ENCODE results near the gene PCYOX1L. TPM values are rescaled to one million over a fixed set of nuclear protein-coding genes. Genes with fewer than 3 reads are reported as not detected.
A peak's percentile ranks its signal among the peaks of the same experiment; 100 is the strongest.

Gene PCYOX1L
- total and polyA plus RNA-seq, 2 donors (not counting 1 experiment from before 2014, with no cell fraction given): 7.6 to 9.1 TPM

- DNase-seq (ENCODE audit: low read depth in 2 of 2): no peak
- Histone ChIP-seq H3K27ac (ENCODE audit: insufficient read depth, low read length) (peak overlapping the region; percentile 84), H3K4me2 (ENCODE audit: extremely low read depth, insufficient read depth, low read length) (peak overlapping the region; percentile 1), H3K4me1 (ENCODE audit: control insufficient read depth, extremely low read depth, insufficient read depth, low read length) (peaks cover 60% of the 10 kb centered on the region), H4K20me1 (ENCODE audit: control insufficient read depth, extremely low read depth, insufficient read depth, low read length) (no peaks in the 10 kb centered on the region), H3K9me3 (ENCODE audit: control insufficient read depth, insufficient read depth, low read depth, low read length) (no peaks in the 10 kb centered on the region), H3K27me3 (ENCODE audit: control insufficient read depth, insufficient read depth, low read length) (no peaks in the 10 kb centered on the region), H3K4me3 (replicated peaks in 1 of 4; ENCODE audit: control extremely low read depth in 1 of 4, insufficient read depth in 1 of 4, low read depth in 3 of 4, low read length in 4 of 4) (peak overlapping the region in 1 of 4 experiments; percentile 34), H3K9ac (ENCODE audit: insufficient read depth, low read length) (peak overlapping the region; percentile 43), H3K79me2 (ENCODE audit: control insufficient read depth, insufficient read depth, low read length) (peaks cover 94% of the 10 kb centered on the region), H3K36me3 (ENCODE audit: control insufficient read depth, insufficient read depth, low read length) (peaks cover 13% of the 10 kb centered on the region), H2AFZ (ENCODE audit: low read length) (no peak overlapping the region)
- TF ChIP-seq EZH2 (IDR thresholded peaks at IDR 0.05; ENCODE audit: low read length, missing control alignments): no peak
- TF ChIP-seq, protein P1, sequence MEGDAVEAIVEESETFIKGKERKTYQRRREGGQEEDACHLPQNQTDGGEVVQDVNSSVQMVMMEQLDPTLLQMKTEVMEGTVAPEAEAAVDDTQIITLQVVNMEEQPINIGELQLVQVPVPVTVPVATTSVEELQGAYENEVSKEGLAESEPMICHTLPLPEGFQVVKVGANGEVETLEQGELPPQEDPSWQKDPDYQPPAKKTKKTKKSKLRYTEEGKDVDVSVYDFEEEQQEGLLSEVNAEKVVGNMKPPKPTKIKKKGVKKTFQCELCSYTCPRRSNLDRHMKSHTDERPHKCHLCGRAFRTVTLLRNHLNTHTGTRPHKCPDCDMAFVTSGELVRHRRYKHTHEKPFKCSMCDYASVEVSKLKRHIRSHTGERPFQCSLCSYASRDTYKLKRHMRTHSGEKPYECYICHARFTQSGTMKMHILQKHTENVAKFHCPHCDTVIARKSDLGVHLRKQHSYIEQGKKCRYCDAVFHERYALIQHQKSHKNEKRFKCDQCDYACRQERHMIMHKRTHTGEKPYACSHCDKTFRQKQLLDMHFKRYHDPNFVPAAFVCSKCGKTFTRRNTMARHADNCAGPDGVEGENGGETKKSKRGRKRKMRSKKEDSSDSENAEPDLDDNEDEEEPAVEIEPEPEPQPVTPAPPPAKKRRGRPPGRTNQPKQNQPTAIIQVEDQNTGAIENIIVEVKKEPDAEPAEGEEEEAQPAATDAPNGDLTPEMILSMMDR (conservative IDR thresholded peaks at IDR 0.05 in 1 of 2, IDR thresholded peaks at IDR 0.05 in 1 of 2; ENCODE audit: low read depth in 1 of 2, low read length in 2 of 2): no peak
These were observed 55.8 kb downstream of the PCYOX1L start for GRCh38 chr5:149413477-149414210.

GRCh38 chr5:149414405-149415065 lies 56.7 kb downstream of the PCYOX1L start:
- DNase-seq (ENCODE audit: low read depth in 2 of 2): peak; percentile 62 to 66
- peak overlapping the region in 1 of 4 experiments; percentile 6 for H3K4me3 ChIP-seq (replicated peaks in 1 of 4; ENCODE audit: control extremely low read depth in 1 of 4, insufficient read depth in 1 of 4, low read depth in 3 of 4, low read length in 4 of 4)
- peak overlapping the region; percentile 34 for H3K9ac ChIP-seq (ENCODE audit: insufficient read depth, low read length)
- no peaks in the 10 kb centered on the region for H3K27me3 ChIP-seq (ENCODE audit: control insufficient read depth, insufficient read depth, low read length)
- peak overlapping the region; percentile 84 for H3K27ac ChIP-seq (ENCODE audit: insufficient read depth, low read length)
- H3K4me1 ChIP-seq (ENCODE audit: control insufficient read depth, extremely low read depth, insufficient read depth, low read length): peaks cover 63% of the 10 kb centered on the region
- H4K20me1 ChIP-seq (ENCODE audit: control insufficient read depth, extremely low read depth, insufficient read depth, low read length): no peaks in the 10 kb centered on the region
- no peak overlapping the region for H2AFZ ChIP-seq (ENCODE audit: low read length)
- no peak for TF ChIP-seq EZH2 (IDR thresholded peaks at IDR 0.05; ENCODE audit: low read length, missing control alignments)
- peaks cover 88% of the 10 kb centered on the region for H3K79me2 ChIP-seq (ENCODE audit: control insufficient read depth, insufficient read depth, low read length)
- peak overlapping the region; percentile 40 for H3K4me2 ChIP-seq (ENCODE audit: extremely low read depth, insufficient read depth, low read length)
- H3K9me3 ChIP-seq (ENCODE audit: control insufficient read depth, insufficient read depth, low read depth, low read length): no peaks in the 10 kb centered on the region
- peaks cover 13% of the 10 kb centered on the region for H3K36me3 ChIP-seq (ENCODE audit: control insufficient read depth, insufficient read depth, low read length)

DNA sequence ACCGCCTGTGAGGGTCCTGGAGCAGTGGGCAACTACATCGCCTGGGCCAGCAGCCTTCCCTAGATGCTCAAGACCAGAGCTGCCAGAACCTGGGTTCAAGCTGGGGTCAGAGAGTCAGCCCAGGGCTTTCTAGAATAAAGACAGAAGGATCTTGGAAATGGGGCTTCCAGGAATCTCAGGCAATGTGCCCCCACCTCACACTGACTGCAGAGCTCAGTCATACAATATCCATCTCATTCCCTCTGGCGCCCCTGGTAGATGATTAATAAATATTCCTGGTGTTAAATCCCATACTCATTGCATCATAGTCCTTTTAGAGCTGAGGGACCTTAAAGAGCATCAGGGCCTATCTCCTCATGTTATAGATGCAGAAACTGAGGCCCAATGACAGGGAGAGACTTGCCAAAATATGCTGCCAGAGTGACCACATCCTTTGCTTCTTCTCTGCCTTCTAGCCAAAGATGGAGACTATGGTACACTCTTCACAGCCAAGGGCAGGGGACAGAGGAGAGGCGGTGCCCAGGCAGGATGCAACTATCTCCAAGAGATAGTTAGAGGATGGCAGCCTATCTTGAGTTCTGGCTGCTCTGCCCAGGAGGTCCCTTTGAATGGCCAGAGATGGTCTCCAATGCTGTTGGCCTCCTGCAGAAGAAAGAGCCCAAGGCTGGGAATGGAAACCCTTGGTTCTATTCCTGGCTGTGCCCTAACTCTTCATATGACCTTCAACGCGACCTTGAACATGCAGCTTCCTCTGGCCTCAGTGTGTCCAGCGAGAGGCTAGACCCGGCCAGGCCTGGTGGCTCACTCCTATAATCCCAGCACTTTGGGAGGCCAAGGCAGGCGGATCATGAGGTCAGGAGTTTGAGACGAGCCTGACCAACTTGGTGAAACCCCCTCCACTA lies 57.5 kb downstream of the PCYOX1L start:
- Histone ChIP-seq H3K36me3 (ENCODE audit: control insufficient read depth, insufficient read depth, low read length) (peaks cover 15% of the 10 kb centered on the region), H3K9ac (ENCODE audit: insufficient read depth, low read length) (peak overlapping the region; percentile 34), H2AFZ (ENCODE audit: low read length) (no peak overlapping the region), H3K4me3 (replicated peaks in 1 of 4; ENCODE audit: control extremely low read depth in 1 of 4, insufficient read depth in 1 of 4, low read depth in 3 of 4, low read length in 4 of 4) (no peak overlapping the region), H3K9me3 (ENCODE audit: control insufficient read depth, insufficient read depth, low read depth, low read length) (no peaks in the 10 kb centered on the region), H3K4me1 (ENCODE audit: control insufficient read depth, extremely low read depth, insufficient read depth, low read length) (peaks cover 71% of the 10 kb centered on the region), H4K20me1 (ENCODE audit: control insufficient read depth, extremely low read depth, insufficient read depth, low read length) (no peaks in the 10 kb centered on the region), H3K79me2 (ENCODE audit: control insufficient read depth, insufficient read depth, low read length) (peaks cover 82% of the 10 kb centered on the region), H3K27ac (ENCODE audit: insufficient read depth, low read length) (peak overlapping the region; percentile 92), H3K27me3 (ENCODE audit: control insufficient read depth, insufficient read depth, low read length) (no peaks in the 10 kb centered on the region), H3K4me2 (ENCODE audit: extremely low read depth, insufficient read depth, low read length) (no peak overlapping the region)
- no peak for TF ChIP-seq EZH2 (IDR thresholded peaks at IDR 0.05; ENCODE audit: low read length, missing control alignments)
- TF ChIP-seq, protein P1 (conservative IDR thresholded peaks at IDR 0.05 in 1 of 2, IDR thresholded peaks at IDR 0.05 in 1 of 2; ENCODE audit: low read depth in 1 of 2, low read length in 2 of 2): no peak
- peak in 1 of 2 donors; percentile 53 for DNase-seq (ENCODE audit: low read depth in 2 of 2)

Measured in fibroblast of lung (primary cell).